HG03108 (cell line): ENCODE measurements around the gene FLT4.

ENCODE experiments used
- ATAC-seq: cut with Tn5 transposase; IDR thresholded peaks from one replicate; pipeline ENCODE4 v1.9.1; 2021; ENCODE audit warnings: moderate library complexity; ENCODE audit not compliant: unreplicated experiment

FLT4 gene

DNA sequence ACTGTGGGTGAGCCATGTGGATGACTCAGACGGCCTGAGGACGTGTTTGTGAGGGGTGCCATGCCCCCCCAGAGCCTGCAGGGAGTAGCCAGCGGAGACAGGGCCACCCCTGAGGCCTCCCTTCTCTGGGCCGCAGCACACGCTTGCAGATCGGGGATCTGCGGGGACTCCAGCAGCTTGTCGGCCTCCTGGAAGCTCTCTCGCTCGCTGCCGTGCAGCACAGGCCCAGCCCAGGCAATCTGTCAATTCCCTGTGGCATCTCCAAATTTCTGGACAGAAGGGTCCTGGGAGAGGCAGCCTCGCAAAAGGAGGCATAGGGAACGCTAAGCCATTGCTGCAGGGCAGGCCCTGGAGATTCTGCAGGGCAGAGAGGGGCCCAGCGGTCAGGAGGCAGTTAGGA, 21.2 kb downstream of the FLT4 start:
- no peak for ATAC-seq

DNA sequence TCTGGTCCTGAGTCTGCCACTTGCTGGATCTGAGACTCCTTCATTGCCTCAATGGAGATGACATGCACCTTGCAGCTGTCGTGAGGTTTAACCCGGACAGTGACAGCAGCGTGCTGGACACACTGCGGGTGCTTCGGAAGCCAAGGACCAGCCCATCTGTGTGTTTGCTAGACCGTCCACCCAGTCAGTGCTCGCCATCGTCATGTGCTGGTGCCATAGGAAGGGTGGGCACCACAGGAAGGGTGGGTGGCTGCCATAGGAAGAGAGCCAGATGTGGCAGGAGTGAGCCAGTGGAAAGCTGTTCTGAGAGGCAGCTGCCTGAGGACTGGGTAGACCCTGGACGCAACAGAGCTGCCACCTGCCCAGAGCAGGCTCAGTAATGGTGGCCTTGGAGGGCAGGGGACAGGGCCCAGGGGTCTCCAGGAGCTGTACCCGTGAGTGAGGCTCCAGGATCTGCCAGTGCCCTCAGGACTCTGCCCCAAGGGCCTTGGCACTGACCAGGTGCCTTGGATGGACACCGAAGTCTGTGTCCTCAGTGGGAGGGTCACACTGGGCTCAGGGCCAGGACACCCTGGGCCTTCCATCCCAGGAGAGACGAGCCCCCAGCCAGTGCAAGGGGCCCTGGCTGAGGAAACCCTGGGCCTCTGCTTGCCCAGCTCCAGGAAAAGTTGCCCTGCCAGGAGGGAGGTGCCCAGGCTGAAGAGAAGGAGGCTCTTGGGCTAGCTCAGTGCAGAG, 21.8 kb downstream of the FLT4 start:
- ATAC-seq = no peak

DNA sequence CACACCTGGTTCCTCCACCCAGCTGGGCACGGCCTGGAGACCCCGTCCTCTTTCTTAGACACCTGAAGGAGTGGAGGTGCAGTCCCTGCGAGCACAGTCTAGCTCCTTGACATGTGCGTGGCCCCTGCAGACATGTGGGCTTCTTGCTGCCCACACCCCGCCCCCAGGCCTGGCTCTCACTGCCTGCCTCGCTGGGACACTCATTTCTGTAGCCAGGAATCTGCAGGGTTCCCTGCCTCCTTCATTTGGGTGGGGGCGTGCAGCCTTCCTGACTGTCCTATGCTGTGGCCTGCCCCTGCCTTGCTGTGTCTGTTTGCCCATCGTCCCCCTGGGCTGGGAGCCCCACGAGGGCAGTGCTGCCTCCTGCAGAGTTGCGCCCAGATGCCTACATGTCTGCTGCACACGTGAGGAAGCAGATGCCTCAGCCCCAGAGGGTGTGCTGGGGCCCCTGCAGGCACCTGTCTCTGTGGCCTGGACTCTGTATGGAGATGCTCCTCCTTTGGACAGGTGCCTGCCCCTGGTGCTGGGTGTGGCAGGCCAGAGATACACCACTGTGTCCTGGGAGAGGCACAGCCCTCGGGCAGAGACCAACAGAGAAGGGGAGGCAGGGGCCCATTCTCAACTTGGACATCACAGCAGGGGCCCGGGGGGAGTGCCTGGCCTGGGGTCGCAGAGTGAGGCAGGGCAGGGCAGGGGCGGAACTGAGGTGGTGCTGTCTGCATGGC, 22.6 kb downstream of the FLT4 start:
- no peak for ATAC-seq

DNA sequence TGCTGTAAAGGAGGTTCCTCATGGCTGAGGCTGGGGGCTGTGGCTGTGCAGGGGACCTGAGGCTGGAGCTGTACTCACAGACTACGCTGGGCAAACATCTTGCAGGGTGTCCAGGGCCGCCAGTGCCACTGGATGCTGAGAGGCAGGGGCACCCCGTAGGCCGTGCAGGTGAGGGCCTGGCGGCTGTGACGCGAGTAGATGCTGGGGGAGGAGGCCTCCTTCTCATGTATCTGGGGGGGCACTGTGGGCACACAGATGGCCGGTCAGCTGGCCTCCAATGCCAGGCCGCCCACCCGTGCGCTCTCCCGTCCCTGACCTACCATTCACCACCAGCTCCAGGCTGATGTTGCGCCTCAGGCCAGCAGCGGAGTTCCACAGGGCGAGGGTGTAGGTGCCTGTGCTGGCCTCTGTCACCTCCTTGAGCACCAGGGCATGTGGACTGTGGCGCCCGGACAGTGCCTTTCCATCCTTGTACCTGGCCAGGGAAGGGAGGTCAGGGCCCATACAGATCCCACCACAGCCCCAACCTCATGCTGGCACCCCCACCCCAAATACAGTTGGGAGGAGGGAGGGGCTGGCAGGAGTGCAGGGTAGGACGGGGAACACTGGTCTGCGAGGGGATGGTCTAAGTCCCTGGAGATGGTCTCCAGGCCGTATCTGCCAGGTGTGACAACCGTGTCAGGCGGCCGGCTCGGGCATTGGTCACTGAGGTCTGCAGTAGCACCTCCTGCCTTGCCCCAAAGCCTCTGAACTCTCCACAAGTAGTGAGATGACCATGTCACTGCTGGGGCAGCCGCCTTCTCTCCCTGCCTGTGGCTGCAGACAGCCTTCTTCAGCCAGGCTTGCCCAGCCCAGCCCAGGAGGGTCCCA, 23.4 kb downstream of the FLT4 start:
- ATAC-seq = no peak

GRCh38 chr5:180625125-180625790, 24.1 kb downstream of the FLT4 start:
- ATAC-seq = no peak

DNA sequence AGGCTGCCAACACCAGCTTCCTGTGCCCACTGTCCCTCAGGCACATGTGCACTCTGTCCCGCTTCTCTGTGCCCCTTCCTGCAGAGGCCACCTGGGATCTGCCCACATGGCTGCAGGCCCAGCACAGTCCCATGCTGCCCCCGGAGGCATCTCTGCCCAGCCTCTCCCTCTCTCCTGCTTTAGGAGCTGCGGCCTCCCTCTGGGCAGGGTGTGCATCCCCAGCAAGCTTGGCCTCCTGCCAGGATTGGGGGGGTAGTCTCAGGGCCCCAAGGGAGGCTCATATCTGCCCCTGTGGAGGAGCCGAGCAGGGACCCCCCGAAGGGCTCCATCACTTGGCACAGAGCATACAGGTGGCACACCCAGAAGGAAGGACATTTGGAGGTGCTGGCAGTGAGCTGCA, 24.8 kb downstream of the FLT4 start:
- no peak for ATAC-seq

DNA sequence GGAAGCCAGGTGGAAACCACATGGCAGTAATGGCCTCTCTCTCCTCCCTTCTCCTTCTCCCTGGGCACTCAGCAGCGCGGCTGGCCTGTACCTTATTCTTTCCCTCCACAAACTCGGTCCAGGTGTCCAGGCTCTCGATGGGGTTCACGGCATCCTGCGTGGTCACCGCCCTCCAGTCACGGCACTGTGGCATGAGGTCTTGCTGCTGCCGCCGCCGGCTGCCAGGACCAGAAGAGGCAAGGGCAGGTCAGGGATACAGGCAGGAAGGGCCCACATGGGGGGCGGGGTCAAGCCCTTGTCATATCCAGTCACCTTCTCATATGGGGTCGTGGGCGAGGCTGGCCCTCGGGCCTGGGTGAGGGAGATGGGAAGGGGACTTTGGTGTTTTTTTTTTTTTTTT, 25.6 kb downstream of the FLT4 start:
- no peak for ATAC-seq

- no peak for ATAC-seq
These were observed 26.0 kb downstream of the FLT4 start for GRCh38 chr5:180623411-180623834.

DNA sequence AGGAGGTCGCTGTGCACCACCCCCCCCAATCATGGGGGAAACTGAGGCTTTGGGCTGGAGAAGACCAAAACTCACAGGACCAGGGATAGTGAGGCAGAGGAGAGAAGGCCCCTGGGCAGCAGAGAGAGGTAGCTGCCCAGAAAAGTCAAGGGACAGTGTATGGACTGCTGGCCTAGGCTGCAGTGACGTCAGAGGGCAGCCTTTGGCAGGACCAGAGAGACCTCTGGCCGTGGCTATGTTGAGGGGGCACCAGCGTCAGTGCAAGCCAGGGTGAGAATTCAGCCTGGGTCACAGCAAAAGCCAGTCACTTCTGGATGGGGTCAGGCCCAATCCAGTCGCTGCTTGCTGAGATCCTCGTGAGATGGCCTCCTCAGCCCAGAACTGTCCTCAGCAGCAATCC, 26.5 kb downstream of the FLT4 start:
- no peak for ATAC-seq

DNA sequence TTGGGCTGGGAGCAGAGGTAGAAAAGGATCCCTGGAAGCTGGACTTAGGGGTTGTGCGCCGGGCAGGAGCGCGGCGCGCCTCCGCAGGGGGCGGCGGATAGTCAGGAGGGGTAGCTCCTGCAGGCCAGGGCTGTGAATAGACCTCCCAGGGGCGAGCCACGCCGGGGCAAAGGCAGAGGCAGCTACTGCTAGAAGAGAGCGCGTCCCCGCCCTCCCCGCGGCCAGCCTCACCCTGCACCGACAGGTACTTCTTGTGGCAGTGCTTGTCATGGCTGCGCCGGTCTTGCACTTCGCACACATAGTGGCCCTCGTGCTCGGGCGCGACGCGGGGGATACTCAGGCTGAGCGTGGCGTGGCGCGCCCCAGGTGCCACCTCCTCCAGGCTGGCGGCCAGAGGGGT, 28.1 kb downstream of the FLT4 start:
- no peak for ATAC-seq

- no peak for ATAC-seq
These were observed 29.4 kb downstream of the FLT4 start for GRCh38 chr5:180620014-180620413.

GRCh38 chr5:180619563-180619915, 29.9 kb downstream of the FLT4 start:
- no peak for ATAC-seq

DNA sequence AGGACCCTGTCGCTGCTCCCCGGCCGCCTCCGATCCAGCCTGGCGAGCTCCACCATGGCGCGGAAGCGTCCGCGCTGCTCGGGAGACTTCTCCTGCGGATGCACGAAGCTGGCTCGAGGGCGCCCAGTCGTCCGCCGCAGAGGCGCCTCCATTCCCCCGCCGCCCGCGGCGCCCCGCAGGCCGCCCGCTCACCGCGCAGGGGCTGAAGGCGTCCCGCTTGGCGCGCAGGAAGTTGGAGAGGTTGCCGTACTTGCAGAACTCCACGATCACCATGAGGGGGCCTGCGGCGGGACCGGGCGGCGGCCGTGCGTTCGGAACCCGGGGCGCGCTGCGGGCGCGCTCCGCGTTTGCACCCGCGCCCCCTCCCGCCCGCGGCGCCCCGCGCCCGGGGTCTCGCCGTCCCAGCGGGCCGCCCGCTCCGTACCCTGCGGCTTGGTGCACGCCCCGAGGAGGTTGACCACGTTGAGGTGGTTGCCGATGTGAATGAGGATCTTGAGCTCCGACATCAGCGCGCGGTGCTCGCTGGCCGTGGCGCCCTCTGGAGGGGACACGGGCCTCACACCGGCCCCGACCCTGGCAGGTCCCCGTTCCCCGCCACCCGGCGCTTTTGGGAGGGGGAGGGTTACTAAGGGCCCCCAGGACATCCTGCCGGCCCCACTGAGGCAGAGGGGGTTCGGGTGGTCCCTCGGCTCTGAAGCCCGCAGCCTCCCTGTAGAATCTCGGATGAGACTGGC, 30.4 kb downstream of the FLT4 start:
- ATAC-seq = no peak

GRCh38 chr5:180618487-180618828, 30.9 kb downstream of the FLT4 start:
- ATAC-seq = no peak

DNA sequence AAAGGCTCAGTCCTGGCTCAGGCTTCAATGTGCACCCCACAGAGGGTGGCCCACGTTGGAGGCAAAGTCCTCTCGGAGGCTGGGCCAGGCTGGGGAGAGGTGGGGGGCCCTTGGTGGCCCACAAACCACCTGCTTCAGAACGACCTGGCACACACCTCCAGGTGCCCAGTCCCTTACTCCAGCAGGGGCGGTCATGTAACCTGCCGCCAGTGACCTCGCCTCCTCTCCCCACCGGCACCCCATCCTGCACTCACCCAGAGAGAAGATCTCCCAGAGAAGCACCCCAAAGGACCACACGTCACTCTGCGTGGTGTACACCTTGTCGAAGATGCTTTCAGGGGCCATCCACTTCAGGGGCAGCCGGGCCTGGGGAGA, 35.6 kb downstream of the FLT4 start:
- ATAC-seq = no peak

DNA sequence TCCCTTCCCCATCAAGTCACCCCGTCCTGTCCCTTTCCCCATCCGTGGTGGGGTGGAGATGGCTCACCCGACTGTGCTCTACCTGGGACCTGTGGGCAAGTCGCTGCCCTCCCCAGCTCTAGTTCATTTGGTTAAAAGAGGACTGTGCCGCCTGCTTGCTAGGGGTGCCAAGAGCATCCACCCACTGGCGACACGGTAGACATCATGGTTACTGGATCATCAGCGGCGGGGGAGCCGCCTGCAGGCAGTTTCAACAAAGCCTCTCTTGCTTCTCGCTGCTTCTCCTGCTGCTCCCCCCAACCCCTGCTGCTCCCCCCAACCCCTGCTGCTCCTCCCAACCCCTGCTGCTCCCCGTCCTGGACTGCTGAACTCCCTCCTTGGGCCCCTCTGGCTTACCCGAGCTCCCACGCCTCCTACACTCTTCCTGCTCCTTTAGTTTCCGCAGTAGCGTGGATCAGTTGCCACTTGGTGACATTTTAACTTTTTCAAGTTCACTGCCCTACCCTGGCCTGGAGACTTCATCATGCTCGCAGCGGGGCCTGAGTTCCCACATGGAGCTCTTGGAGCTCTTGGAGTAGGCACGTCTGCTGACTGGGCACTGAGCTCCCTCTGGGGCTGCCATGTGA, 36.1 kb downstream of the FLT4 start:
- ATAC-seq = no peak

DNA sequence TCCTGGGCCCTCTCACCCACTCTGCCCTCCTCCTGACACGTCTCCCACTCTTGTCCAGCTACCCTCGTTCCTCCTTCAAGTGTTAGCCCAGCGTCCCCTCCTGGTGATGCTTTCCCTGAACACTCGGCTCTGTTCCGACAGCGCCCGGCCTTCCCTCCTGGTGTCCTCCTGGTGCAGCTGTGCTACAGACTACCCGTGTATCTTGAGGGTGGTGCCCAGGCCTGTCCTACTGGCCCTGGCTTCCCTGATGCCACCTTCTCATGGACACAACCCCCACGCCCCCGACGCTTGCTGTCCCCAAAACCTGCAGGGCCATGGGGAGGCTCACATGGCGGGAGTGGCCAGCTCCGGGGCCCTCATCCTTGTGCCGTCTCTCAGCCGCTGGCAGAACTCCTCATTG, 36.7 kb downstream of the FLT4 start:
- no peak for ATAC-seq

- ATAC-seq = no peak
These were observed 38.1 kb downstream of the FLT4 start for GRCh38 chr5:180611140-180611850.

- ATAC-seq = no peak
These were observed 39.4 kb downstream of the FLT4 start for GRCh38 chr5:180609817-180610550.
